B cell (primary cell): ENCODE data around the gene ZNF136. TPM values are rescaled to one million over a fixed set of nuclear protein-coding genes. Genes with fewer than 3 reads are reported as not detected.

Source experiments
- ATAC-seq: fragments of 200-7000 bp; cut with Tn5 transposase; one replicate; pipeline ENCODE4 v1.10.0; 2021; ENCODE audit warnings: low read depth, mild to moderate bottlenecking, moderate number of reproducible peaks, moderate library complexity
- CTCF ChIA-PET: fragments of 350-600 bp; sonication (Branson Sonifier 250); formaldehyde crosslinking; loops from one replicate; lab custom pipeline; 2021; ENCODE audit warnings: antibody characterized with exemption, inconsistent platforms; lab: Charles Lee
- POLR2A ChIA-PET: fragments of 350-600 bp; sonication (Branson Sonifier 250); formaldehyde crosslinking; loops from one replicate; lab custom pipeline; 2021; ENCODE audit warnings: antibody characterized with exemption; lab: Charles Lee
- DNase-seq: peaks from one replicate; pipeline ENCODE4 v3.0.0; 2013
- H2AFZ ChIP-seq: 2 replicates; pipeline ENCODE4 v1.6.1; 2012; ENCODE audit warnings: mild to moderate bottlenecking, low read depth, low read length; ENCODE audit not compliant: insufficient read depth, poor library complexity, severe bottlenecking
- H3K27ac ChIP-seq, 2 donors: 1 replicate in 1 of 2; 2 replicates in 1 of 2; pipeline ENCODE4 v1.5.1; 2012 to 2013; ENCODE audit warnings: low read length in 2 of 2, mild to moderate bottlenecking in 2 of 2, moderate library complexity in 1 of 2
- H3K27me3 ChIP-seq, 4 experiments: fragments of 200-600 bp in 1 of 4; sonication (generic) in 1 of 4; replicated peaks in 1 of 4; 1 replicate in 2 of 4; 2 replicates in 2 of 4; pipeline versions ENCODE4 v1.6.1 to v1.7.0; 2013 to 2016; ENCODE audit warnings: low read length in 3 of 4, mild to moderate bottlenecking in 2 of 4, mixed read lengths in 1 of 4, moderate library complexity in 1 of 4; ENCODE audit not compliant: insufficient read depth in 4 of 4, control insufficient read depth in 3 of 4; ENCODE audit errors: control extremely low read depth in 1 of 4
- H3K36me3 ChIP-seq, 2 experiments: replicated peaks in 1 of 2; 1 replicate in 1 of 2; 2 replicates in 1 of 2; pipeline versions ENCODE4 v1.6.1 to v1.7.1; 2013; ENCODE audit warnings: low read length in 1 of 2; ENCODE audit not compliant: insufficient read depth in 2 of 2, control insufficient read depth in 1 of 2; ENCODE audit errors: control extremely low read depth in 1 of 2, extremely low read depth in 1 of 2
- H3K4me1 ChIP-seq, 2 donors: fragments of 200-600 bp in 1 of 2; sonication (generic) in 1 of 2; 1 replicate in 1 of 2; 2 replicates in 1 of 2; pipeline versions ENCODE4 v1.5.1 to v1.6.1; 2013 to 2017; ENCODE audit warnings: low read length in 2 of 2; ENCODE audit not compliant: control insufficient read depth in 2 of 2, insufficient read depth in 2 of 2
- H3K4me2 ChIP-seq: replicated peaks from 2 replicates; pipeline ENCODE3; 2012; ENCODE audit warnings: mild to moderate bottlenecking, low read depth, low read length; ENCODE audit not compliant: poor library complexity, severe bottlenecking
- H3K4me3 ChIP-seq, 5 experiments: fragments of 200-600 bp in 1 of 5; sonication (generic) in 1 of 5; 1 replicate in 3 of 5; 2 replicates in 2 of 5; pipeline versions ENCODE4 v1.5.1 to v1.7.0; 2011 to 2016; ENCODE audit warnings: low read length in 4 of 5, mild to moderate bottlenecking in 4 of 5, low read depth in 2 of 5, control low read depth in 1 of 5, moderate library complexity in 1 of 5; ENCODE audit not compliant: insufficient read depth in 1 of 5; ENCODE audit errors: control extremely low read depth in 1 of 5, extremely low read depth in 1 of 5
- H3K79me2 ChIP-seq: fragments of 200-600 bp; sonication (generic); one replicate; pipeline ENCODE4 v1.6.0; 2016; ENCODE audit warnings: low read length; ENCODE audit not compliant: control insufficient read depth, insufficient read depth
- H3K9ac ChIP-seq: fragments of 200-600 bp; sonication (generic); 2 replicates; pipeline ENCODE4 v1.6.1; 2017; ENCODE audit warnings: mild to moderate bottlenecking, low read length, moderate library complexity
- H3K9me3 ChIP-seq, 3 donors: one replicate each; pipeline versions ENCODE4 v1.6.1 to v1.7.1; 2013; ENCODE audit warnings: low read length in 2 of 3; ENCODE audit not compliant: control insufficient read depth in 2 of 3, insufficient read depth in 1 of 3; ENCODE audit errors: control extremely low read depth in 1 of 3
- H4K20me1 ChIP-seq: 2 replicates; pipeline ENCODE4 v1.6.0; 2012; ENCODE audit warnings: mild to moderate bottlenecking, low read length; ENCODE audit not compliant: insufficient read depth, control insufficient read depth, poor library complexity, severe bottlenecking
- H3K27ac Mint-ChIP-seq: one replicate; pipeline ENCODE4 v1.8.0; 2021; ENCODE audit warnings: mixed read lengths
- H3K27me3 Mint-ChIP-seq: one replicate; pipeline ENCODE4 v1.8.0; 2021; ENCODE audit warnings: mixed read lengths
- H3K4me1 Mint-ChIP-seq: one replicate; pipeline ENCODE4 v1.8.0; 2021; ENCODE audit warnings: mixed read lengths
- H3K4me3 Mint-ChIP-seq: one replicate; pipeline ENCODE4 v1.8.0; 2021; ENCODE audit warnings: mixed read lengths
- H3K9me3 Mint-ChIP-seq: one replicate; pipeline ENCODE4 v1.8.0; 2022; ENCODE audit warnings: mixed read lengths; ENCODE audit not compliant: insufficient read depth
- CTCF ChIP-seq: fragments of 200-600 bp; IDR thresholded peaks from one replicate; pipeline ENCODE4 v1.8.0; 2022; ENCODE audit warnings: antibody characterized with exemption, mild to moderate bottlenecking
- EZH2 ChIP-seq: IDR thresholded peaks from 2 replicates; pipeline ENCODE4 v1.6.1; 2012; ENCODE audit warnings: borderline replicate concordance, low read depth, mild to moderate bottlenecking, moderate library complexity, low read length; ENCODE audit not compliant: insufficient read depth, poor library complexity, severe bottlenecking
- WGBS: methylation state at CpG from one replicate; pipeline ENCODE4 v1.1.5; 2013; ENCODE audit warnings: missing lambda C conversion rate; ENCODE audit not compliant: insufficient coverage; 5-methylcytosine and 5-hydroxymethylcytosine counted together
- intact Hi-C: fragments of 100-400 bp; cut with micrococcal nuclease; formaldehyde crosslinking; loops from one replicate; pipeline ENCODE4 v1.10.0; 2022
- polyA plus RNA-seq: library from polyadenylated mRNA; depleted of rRNA; stranded (reverse); fragments of >200 nt; gene quantifications from 2 replicates; pipeline ENCODE4 v1.2.3, GENCODE V29; 2012
- total RNA-seq, 2 donors: library from RNA; stranded (reverse); fragments of 120-200 nt in 1 of 2; gene quantifications; 1 replicate in 1 of 2; 2 replicates in 1 of 2; pipeline versions ENCODE4 v1.2.3 to v1.2.4, GENCODE V29; 2013 to 2022

The ZNF136 gene
- total and polyA plus RNA-seq, 2 donors (not counting 1 experiment from before 2014, with no cell fraction given), result 7.5 to 30.8 TPM

DNA sequence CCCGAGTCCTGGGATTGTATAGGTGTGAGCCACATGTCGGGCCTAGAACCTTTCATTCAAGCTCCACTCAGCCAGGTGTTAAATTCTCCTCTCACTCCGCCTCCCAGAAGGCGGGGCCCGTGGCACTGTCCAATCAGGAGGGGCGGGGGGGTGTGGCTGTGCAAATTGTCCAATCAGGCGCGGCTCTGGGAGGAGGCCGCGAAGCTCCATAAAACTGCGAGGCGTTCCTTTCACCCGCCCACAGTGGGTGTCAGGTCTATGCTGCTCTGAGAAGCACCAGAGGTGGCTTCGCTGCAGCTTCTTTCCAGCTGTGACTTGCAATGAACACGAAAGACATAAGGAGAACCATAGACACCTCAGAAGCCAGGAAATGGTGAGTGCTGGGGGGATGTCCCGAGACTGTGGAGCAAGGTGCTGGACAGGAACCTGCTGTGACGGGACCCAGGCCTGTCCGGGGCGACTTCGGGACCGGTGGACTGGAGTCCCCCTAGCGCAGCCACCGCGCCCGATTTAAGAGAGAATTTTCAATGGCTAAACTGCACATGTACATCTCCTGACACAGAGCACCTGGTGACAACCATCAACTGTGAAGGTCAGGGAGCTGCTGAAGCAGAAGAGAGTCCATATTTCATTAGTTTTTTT lies 3.0 kb upstream of the ZNF136 start:
- POLR2A ChIA-PET, result no interaction called here
- WGBS, result 97% methylated on average over 22 of the region's 25 CpGs
- TF ChIP-seq EZH2 (no peak), CTCF (no peak)

DNA sequence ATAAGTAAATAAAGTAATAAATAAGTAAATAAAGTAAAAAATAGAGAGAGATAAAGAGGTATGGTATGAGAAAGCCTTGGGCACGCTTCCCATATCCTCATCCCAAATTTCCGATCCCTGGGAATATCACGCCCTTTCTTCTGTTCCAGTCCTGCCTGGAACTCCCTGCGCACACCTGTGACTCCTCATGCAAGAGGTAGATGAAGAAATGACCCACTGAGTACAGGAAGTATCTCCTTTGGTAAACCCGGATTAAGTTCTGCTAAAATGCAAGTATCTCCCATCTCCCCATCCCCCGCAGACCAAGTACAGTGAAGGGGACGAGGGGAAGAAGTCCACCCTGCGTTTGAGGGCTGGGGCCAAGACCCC lies 399 bp upstream of the ZNF136 start:
- peaks cover 0 to 4% (median 0%) of the 10 kb centered on the region in 3 donors for H3K9me3 ChIP-seq
- peak overlapping the region; percentile 80 for H2AFZ ChIP-seq
- H3K79me2 ChIP-seq, result peaks cover 61% of the 10 kb centered on the region
- peak overlapping the region; percentile 99 for H3K9ac ChIP-seq
- H3K27ac ChIP-seq, result peak overlapping the region; percentile 96 to 99
- intact Hi-C loops, result loop anchor here (1.0 to 10.0 kb wide), 5 partner anchors 22 to 388 kb away; partner anchors contain the start of genes ZNF20, ZNF439, ZNF563 and ZNF564
- H3K27me3 ChIP-seq, result no peaks in the 10 kb centered on the region
- Mint-ChIP-seq H3K4me1 (peaks cover 34% of the 10 kb centered on the region), H3K27ac (peak overlapping the region; percentile 99), H3K4me3 (peak overlapping the region; percentile 92), H3K9me3 (no peaks in the 10 kb centered on the region), H3K27me3 (no peaks in the 10 kb centered on the region)
- peak overlapping the region; percentile 58 to 96 (median 91) for H3K4me3 ChIP-seq
- H4K20me1 ChIP-seq, result peaks cover 8% of the 10 kb centered on the region
- H3K4me1 ChIP-seq, result peaks cover 10 to 15% of the 10 kb centered on the region in 2 donors
- 0% methylated on average over 2 of the region's 8 CpGs for WGBS
- ChIA-PET POLR2A (interaction anchor here (0.6 to 1.4 kb wide), 8 partner anchors 22 to 363 kb away, joined by 3 to 9 read pairs (median 4); partner anchors contain the start of genes ZNF20, ZNF442, ZNF563 and ZNF763), CTCF (interaction anchor here (0.6 to 1.7 kb wide), 10 partner anchors 8 to 365 kb away, joined by 3 to 7 read pairs (median 3); partner anchors contain the start of genes ZNF20, ZNF491 and ZNF563)
- H3K4me2 ChIP-seq, result peak overlapping the region; percentile 74
- ATAC-seq, result no peak
- no peak for TF ChIP-seq EZH2
- no peak for TF ChIP-seq CTCF
- peaks cover 0 to 8% of the 10 kb centered on the region in 2 experiments for H3K36me3 ChIP-seq
- DNase-seq, result no peak

More for the DNA sequence above, 3.0 kb upstream of the ZNF136 start:
- ATAC-seq (no peak), DNase-seq (no peak)
- Histone ChIP-seq H3K27me3 (no peaks in the 10 kb centered on the region), H3K4me1 (peaks cover 17 to 26% of the 10 kb centered on the region in 2 donors), H4K20me1 (no peaks in the 10 kb centered on the region), H3K79me2 (peaks cover 55% of the 10 kb centered on the region), H2AFZ (no peak overlapping the region), H3K9me3 (peaks cover 0 to 4% (median 0%) of the 10 kb centered on the region in 3 donors), H3K4me3 (no peak overlapping the region), H3K36me3 (peaks cover 0 to 3% of the 10 kb centered on the region in 2 experiments), H3K9ac (no peak overlapping the region), H3K27ac (no peak overlapping the region), H3K4me2 (no peak overlapping the region)
- Mint-ChIP-seq H3K27me3 (no peaks in the 10 kb centered on the region), H3K4me1 (peaks cover 30% of the 10 kb centered on the region), H3K4me3 (no peak overlapping the region), H3K9me3 (no peaks in the 10 kb centered on the region), H3K27ac (no peak overlapping the region)
- intact Hi-C loops, result loop anchor here (10.0 kb wide), 1 partner anchor 325 kb away; the partner anchor contains the start of gene ZNF709
- CTCF ChIA-PET, result interaction anchor here (0.5 to 1.1 kb wide), 4 partner anchors 19 to 957 kb away, joined by 3 to 4 read pairs (median 4); no protein-coding TSS in a partner anchor
